Nephron (organoid): ENCODE measurements around the gene LIME1.

ENCODE experiments used
- H3K27ac Mint-ChIP-seq, 3 experiments: 2 replicates each; pipeline ENCODE4 v1.8.0; 2020; ENCODE audit warnings: mixed read lengths in 3 of 3, mild to moderate bottlenecking in 2 of 3, moderate library complexity in 1 of 3
- H3K27me3 Mint-ChIP-seq: 2 replicates; pipeline ENCODE4 v1.8.0; 2021; ENCODE audit warnings: low read depth, mild to moderate bottlenecking, moderate library complexity, mixed read lengths
- H3K36me3 Mint-ChIP-seq: 2 replicates; pipeline ENCODE4 v1.8.0; 2020; ENCODE audit warnings: low read depth, mixed read lengths
- H3K4me1 Mint-ChIP-seq: 2 replicates; pipeline ENCODE4 v1.8.0; 2020; ENCODE audit warnings: mixed read lengths
- H3K4me3 Mint-ChIP-seq, 3 experiments: 2 replicates each; pipeline ENCODE4 v1.8.0; 2020; ENCODE audit warnings: mild to moderate bottlenecking in 3 of 3, mixed read lengths in 3 of 3, moderate library complexity in 2 of 3
- H3K9me3 Mint-ChIP-seq: 2 replicates; pipeline ENCODE4 v1.8.0; 2020; ENCODE audit warnings: mixed read lengths
- CTCF ChIP-seq, 3 experiments: fragments of 200-600 bp; sonication (generic); IDR thresholded peaks; one replicate each; pipeline ENCODE4 v1.5.0; 2021; ENCODE audit warnings: antibody characterized with exemption in 3 of 3; ENCODE audit not compliant: unreplicated experiment in 3 of 3

The LIME1 gene

DNA sequence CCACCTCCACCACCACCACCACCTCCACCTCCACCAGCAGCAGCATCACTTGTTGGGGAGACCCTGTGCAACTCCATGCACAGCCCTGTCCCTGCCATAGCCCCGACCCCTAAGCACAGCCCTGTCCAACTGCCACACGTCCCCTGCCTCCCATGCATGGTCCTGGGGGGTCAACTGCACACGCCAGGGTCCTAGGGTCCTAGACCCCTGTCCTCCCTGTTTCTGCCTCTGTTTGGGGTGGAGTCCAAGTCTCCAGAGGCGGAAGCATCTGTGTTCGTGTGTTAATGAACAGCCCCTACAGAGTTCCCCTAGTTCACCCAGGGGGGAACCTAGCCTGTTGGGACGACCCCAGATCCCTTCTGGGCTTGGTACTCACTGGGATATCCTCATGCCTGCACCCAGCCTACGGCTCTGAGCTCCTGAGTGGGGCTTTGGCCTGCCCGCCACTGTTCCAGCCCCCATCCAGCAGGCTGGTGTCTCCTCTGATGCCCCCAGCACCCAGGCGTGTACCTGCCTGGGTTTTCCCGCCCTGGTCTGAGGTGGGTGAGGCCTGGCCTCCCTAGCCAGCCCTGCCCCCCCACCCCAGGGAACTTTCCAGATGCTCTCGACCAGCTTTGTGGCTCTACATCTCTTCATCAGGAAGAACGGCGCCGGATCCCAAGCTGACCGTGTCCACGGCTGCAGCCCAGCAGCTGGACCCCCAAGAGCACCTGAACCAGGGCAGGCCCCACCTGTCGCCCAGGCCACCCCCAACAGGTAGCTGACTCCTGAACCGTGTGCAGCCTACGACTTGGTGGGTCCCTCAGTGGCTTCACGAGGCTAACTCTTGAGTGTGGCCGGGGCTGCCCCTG, 42.5 kb upstream of the LIME1 start:
- TF ChIP-seq CTCF (IDR thresholded peaks at IDR 0.05; ENCODE audit: unreplicated experiment in 3 of 3), result no peak
- no peak overlapping the region for H3K27ac Mint-ChIP-seq
- no peak overlapping the region for H3K4me3 Mint-ChIP-seq
- no peaks in the 10 kb centered on the region for H3K9me3 Mint-ChIP-seq
- H3K36me3 Mint-ChIP-seq, result peaks cover 8% of the 10 kb centered on the region
- no peaks in the 10 kb centered on the region for H3K4me1 Mint-ChIP-seq
- peaks cover 3% of the 10 kb centered on the region for H3K27me3 Mint-ChIP-seq

DNA sequence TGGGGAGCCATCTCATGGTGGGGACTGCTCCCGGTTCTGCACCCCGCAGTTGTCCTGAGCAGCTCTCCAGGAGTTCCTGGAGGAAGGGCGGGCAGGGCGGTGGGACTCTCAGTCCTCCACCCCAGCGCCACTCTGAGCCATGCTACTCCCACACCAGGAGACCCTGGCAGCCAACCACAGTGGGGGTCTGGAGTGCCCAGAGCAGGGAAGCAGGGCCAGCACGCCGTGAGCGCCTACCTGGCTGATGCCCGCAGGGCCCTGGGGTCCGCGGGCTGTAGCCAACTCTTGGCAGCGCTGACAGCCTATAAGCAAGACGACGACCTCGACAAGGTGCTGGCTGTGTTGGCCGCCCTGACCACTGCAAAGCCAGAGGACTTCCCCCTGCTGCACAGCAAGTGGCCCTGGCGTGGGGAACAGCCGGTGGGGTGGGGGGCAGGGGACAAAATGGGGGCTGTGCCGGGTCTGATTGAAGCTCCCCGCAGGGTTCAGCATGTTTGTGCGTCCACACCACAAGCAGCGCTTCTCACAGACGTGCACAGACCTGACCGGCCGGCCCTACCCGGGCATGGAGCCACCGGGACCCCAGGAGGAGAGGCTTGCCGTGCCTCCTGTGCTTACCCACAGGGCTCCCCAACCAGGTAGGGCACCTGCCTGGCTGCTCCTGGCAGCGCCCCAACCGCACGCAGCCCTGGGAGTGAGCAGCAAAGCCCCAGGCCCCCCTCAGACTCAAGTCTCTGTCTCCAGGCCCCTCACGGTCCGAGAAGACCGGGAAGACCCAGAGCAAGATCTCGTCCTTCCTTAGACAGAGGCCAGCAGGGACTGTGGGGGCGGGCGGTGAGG, 41.7 kb upstream of the LIME1 start:
- Mint-ChIP-seq H3K9me3 (no peaks in the 10 kb centered on the region), H3K27me3 (peaks cover 3% of the 10 kb centered on the region), H3K27ac (no peak overlapping the region), H3K36me3 (peaks cover 8% of the 10 kb centered on the region), H3K4me3 (no peak overlapping the region), H3K4me1 (no peaks in the 10 kb centered on the region)
- TF ChIP-seq CTCF (IDR thresholded peaks at IDR 0.05; ENCODE audit: unreplicated experiment in 3 of 3), result no peak

- no peak for TF ChIP-seq CTCF (IDR thresholded peaks at IDR 0.05; ENCODE audit: unreplicated experiment in 3 of 3)
- Mint-ChIP-seq H3K9me3 (no peaks in the 10 kb centered on the region), H3K4me3 (no peak overlapping the region), H3K27me3 (peaks cover 3% of the 10 kb centered on the region), H3K27ac (no peak overlapping the region), H3K4me1 (no peaks in the 10 kb centered on the region), H3K36me3 (peaks cover 8% of the 10 kb centered on the region)
Observed at GRCh38 chr20:63695424-63696305, 40.8 kb upstream of the LIME1 start.

GRCh38 chr20:63696306-63696627, 40.2 kb upstream of the LIME1 start:
- H3K36me3 Mint-ChIP-seq, result peaks cover 8% of the 10 kb centered on the region
- no peak overlapping the region for H3K27ac Mint-ChIP-seq
- H3K4me3 Mint-ChIP-seq, result peak overlapping the region in 1 of 3 experiments; percentile 21
- peaks cover 3% of the 10 kb centered on the region for H3K27me3 Mint-ChIP-seq
- H3K4me1 Mint-ChIP-seq, result no peaks in the 10 kb centered on the region
- TF ChIP-seq CTCF (IDR thresholded peaks at IDR 0.05; ENCODE audit: unreplicated experiment in 3 of 3), result no peak
- H3K9me3 Mint-ChIP-seq, result no peaks in the 10 kb centered on the region

DNA sequence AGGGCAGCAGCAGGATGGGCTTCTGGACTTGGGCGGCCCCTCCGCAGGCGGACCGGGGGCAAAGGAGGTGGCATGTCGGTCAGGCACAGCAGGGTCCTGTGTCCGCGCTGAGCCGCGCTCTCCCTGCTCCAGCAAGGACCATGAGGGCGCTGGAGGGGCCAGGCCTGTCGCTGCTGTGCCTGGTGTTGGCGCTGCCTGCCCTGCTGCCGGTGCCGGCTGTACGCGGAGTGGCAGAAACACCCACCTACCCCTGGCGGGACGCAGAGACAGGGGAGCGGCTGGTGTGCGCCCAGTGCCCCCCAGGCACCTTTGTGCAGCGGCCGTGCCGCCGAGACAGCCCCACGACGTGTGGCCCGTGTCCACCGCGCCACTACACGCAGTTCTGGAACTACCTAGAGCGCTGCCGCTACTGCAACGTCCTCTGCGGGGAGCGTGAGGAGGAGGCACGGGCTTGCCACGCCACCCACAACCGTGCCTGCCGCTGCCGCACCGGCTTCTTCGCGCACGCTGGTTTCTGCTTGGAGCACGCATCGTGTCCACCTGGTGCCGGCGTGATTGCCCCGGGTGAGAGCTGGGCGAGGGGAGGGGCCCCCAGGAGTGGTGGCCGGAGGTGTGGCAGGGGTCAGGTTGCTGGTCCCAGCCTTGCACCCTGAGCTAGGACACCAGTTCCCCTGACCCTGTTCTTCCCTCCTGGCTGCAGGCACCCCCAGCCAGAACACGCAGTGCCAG, 39.7 kb upstream of the LIME1 start, which contains the start of gene TNFRSF6B:
TSS of gene TNFRSF6B (plus strand) at position 25 of the 729 bp plus-strand sequence. CDS start at position 141, 116 bp downstream.
- Mint-ChIP-seq H3K4me3 (peak within 1 kb of the TSS in 1 of 3 experiments; percentile 21), H3K9me3 (no peaks in the 10 kb centered on the region), H3K36me3 (peaks cover 8% of the 10 kb centered on the region), H3K27me3 (peaks cover 3% of the 10 kb centered on the region), H3K27ac (no peak within 1 kb of the TSS), H3K4me1 (no peaks in the 10 kb centered on the region)
- TF ChIP-seq CTCF (IDR thresholded peaks at IDR 0.05; ENCODE audit: unreplicated experiment in 3 of 3), result no peak
